Activated naive CD8-positive, alpha-beta T cell treated with anti-CD3 and anti-CD28 coated beads for 36 hours (primary cell): Measurements from ENCODE around the gene TAF7. TPM values are rescaled to one million over a fixed set of nuclear protein-coding genes. Genes with fewer than 3 reads are reported as not detected.
A peak's percentile ranks its signal among the peaks of the same experiment; 100 is the strongest.
"Not testable (repeated sequence)": the region's sequence is repeated elsewhere in the genome, so short reads cannot be mapped to it uniquely, and the experiment has no call there.

Experiments
- DNase-seq: peaks from one replicate; pipeline ENCODE4 v3.0.0; 2021
- H3K27ac Mint-ChIP-seq: one replicate; pipeline ENCODE4 v1.8.0; 2022; ENCODE audit warnings: mild to moderate bottlenecking, moderate library complexity, mixed read lengths
- H3K27me3 Mint-ChIP-seq: one replicate; pipeline ENCODE4 v1.8.0; 2022; ENCODE audit warnings: mild to moderate bottlenecking, mixed read lengths
- H3K36me3 Mint-ChIP-seq: one replicate; pipeline ENCODE4 v1.8.0; 2021; ENCODE audit warnings: mild to moderate bottlenecking, mixed read lengths
- H3K4me1 Mint-ChIP-seq: one replicate; pipeline ENCODE4 v1.8.0; 2021; ENCODE audit warnings: mixed read lengths
- H3K4me3 Mint-ChIP-seq: one replicate; pipeline ENCODE4 v1.8.0; 2022; ENCODE audit warnings: mild to moderate bottlenecking, moderate library complexity, mixed read lengths
- H3K9me3 Mint-ChIP-seq: one replicate; pipeline ENCODE4 v1.8.0; 2022; ENCODE audit warnings: mixed read lengths
- total RNA-seq, 2 experiments: library from RNA; stranded (reverse); gene quantifications; one replicate each; pipeline ENCODE4 v1.2.3, GENCODE V29; 2021

Gene TAF7
- total RNA-seq, 2 experiments from 2014 or later, result 60.4 to 60.5 TPM

DNA sequence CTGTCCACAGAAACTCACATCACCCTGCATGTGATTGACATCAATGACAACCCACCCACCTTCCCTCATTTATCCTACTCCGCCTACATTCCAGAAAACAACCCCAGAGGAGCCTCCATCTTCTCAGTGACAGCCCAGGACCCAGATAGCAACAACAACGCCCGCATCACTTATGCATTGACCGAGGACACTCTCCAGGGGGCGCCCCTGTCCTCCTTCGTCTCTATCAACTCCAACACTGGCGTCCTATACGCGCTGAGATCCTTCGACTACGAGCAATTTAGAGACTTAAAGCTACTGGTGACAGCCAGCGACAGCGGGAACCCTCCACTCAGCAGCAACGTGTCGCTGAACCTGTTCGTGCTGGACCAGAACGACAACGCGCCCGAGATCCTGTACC, 24.7 kb upstream of the TAF7 start:
- Mint-ChIP-seq H3K36me3 (peaks cover 18% of the 10 kb centered on the region), H3K4me3 (no peak overlapping the region), H3K27ac (no peak overlapping the region), H3K4me1 (peaks cover 2% of the 10 kb centered on the region), H3K9me3 (peaks cover 22% of the 10 kb centered on the region), H3K27me3 (peaks cover 85% of the 10 kb centered on the region)
- no peak for DNase-seq

DNA sequence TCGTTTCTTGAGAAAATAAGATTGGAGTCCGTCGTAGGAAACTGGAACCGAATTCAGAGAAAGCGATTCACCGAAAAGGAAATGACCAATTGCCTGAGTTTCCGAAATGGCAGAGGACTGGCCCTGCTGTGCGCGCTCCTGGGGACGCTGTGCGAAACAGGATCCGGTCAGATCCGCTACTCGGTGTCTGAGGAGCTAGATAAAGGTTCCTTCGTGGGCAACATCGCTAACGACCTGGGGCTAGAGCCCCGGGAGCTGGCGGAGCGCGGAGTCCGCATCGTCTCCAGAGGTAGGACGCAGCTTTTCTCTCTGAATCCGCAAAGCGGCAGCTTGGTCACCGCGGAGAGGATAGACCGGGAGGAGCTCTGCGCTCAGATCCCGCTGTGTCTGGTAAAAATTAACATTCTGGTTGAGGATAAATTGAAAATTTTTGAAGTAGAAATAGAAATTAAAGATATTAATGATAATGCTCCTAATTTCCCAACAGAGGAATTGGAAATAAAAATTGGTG, 23.4 kb upstream of the TAF7 start:
- Mint-ChIP-seq H3K4me1 (peaks cover 2% of the 10 kb centered on the region), H3K27me3 (peaks cover 87% of the 10 kb centered on the region), H3K27ac (no peak overlapping the region), H3K36me3 (peaks cover 17% of the 10 kb centered on the region), H3K4me3 (peak overlapping the region; percentile 29), H3K9me3 (peaks cover 24% of the 10 kb centered on the region)
- no peak for DNase-seq

DNA sequence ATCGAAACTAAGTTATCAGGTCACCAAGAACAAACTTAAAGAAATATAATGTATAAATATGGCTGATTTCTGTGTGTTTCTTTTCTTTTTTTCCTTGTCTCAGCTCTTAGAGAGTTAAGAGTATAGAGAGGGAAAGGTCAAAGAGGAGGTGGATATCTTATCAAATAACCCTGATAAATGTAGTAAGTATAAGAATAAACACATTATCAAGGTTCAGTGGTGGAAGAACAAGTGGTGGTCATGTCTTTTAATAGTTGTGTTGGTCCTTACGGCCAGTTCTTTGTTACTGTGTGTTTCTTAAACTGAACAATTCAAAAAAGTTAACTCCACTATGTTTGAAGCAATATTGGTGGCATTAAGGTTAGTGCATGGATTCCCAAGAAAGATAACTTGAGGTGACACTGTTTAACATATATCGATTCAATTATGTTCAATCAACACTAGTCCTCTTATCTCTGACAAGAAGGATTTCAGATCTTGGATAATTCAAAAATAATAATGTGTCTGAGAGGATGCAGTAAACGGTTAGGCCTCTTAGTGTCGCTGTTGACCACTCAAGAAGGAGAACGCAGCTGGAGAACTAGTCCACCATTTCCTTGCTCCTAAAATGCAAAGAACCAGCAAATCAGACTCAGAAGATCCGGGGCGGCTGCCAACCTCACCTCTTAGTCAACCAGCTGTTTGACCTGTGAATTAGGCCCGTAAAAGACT, 22.8 kb upstream of the TAF7 start, which contains the start of gene PCDHGA3:
Gene PCDHGA3, plus strand, starts transcription at position 588 of the 711 bp plus-strand sequence. CDS start 205 bp downstream, outside the sequence.
- peaks cover 87% of the 10 kb centered on the region for H3K27me3 Mint-ChIP-seq
- no peak for DNase-seq
- peaks cover 17% of the 10 kb centered on the region for H3K36me3 Mint-ChIP-seq
- H3K27ac Mint-ChIP-seq, result no peak within 1 kb of the TSS
- peaks cover 28% of the 10 kb centered on the region for H3K9me3 Mint-ChIP-seq
- peak within 1 kb of the TSS; percentile 29 for H3K4me3 Mint-ChIP-seq
- peaks cover 2% of the 10 kb centered on the region for H3K4me1 Mint-ChIP-seq

DNA sequence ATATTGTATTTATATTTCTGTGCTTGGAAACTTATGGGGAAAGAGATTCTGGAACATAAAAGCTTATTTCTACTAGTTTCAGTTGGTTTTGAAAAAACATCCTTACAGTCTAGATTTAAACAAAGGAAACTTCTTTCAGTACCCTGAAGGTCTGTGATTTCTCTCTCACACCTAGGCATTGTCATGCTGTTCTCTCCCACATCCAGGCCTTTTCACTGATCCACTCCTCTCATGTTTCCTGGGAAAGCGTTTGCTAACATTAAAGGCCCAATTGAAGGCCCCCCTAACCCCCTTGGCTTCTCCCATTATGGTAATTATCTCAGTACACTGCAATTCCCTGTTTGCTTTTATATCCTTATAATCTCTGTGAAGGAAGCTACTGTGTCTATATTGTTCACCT, 22.2 kb upstream of the TAF7 start:
- Mint-ChIP-seq H3K27me3 (peaks cover 90% of the 10 kb centered on the region), H3K4me3 (no peak overlapping the region), H3K36me3 (peaks cover 17% of the 10 kb centered on the region), H3K4me1 (peaks cover 2% of the 10 kb centered on the region), H3K27ac (no peak overlapping the region), H3K9me3 (peaks cover 34% of the 10 kb centered on the region)
- DNase-seq, result no peak

DNA sequence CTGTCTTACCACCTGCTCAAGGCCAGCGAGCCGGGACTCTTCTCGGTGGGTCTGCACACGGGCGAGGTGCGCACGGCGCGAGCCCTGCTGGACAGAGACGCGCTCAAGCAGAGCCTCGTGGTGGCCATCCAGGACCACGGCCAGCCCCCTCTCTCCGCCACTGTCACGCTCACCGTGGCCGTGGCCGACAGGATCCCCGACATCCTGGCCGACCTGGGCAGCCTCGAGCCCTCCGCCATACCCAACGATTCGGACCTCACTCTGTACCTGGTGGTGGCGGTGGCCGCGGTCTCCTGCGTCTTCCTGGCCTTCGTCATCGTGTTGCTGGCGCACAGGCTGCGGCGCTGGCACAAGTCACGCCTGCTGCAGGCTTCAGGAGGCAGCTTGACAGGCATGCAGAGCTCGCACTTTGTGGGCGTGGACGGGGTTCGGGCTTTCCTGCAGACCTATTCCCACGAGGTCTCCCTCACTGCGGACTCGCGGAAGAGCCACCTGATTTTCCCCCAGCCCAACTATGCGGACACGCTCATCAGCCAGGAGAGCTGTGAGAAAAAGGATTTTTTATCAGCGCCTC, 20.3 kb upstream of the TAF7 start:
- H3K4me1 Mint-ChIP-seq, DNase-seq, H3K4me3 Mint-ChIP-seq, H3K27ac Mint-ChIP-seq: not testable (repeated sequence)
- H3K9me3 Mint-ChIP-seq, result peaks cover 45% of the 10 kb centered on the region
- peaks cover 18% of the 10 kb centered on the region for H3K36me3 Mint-ChIP-seq
- peaks cover 91% of the 10 kb centered on the region for H3K27me3 Mint-ChIP-seq

DNA sequence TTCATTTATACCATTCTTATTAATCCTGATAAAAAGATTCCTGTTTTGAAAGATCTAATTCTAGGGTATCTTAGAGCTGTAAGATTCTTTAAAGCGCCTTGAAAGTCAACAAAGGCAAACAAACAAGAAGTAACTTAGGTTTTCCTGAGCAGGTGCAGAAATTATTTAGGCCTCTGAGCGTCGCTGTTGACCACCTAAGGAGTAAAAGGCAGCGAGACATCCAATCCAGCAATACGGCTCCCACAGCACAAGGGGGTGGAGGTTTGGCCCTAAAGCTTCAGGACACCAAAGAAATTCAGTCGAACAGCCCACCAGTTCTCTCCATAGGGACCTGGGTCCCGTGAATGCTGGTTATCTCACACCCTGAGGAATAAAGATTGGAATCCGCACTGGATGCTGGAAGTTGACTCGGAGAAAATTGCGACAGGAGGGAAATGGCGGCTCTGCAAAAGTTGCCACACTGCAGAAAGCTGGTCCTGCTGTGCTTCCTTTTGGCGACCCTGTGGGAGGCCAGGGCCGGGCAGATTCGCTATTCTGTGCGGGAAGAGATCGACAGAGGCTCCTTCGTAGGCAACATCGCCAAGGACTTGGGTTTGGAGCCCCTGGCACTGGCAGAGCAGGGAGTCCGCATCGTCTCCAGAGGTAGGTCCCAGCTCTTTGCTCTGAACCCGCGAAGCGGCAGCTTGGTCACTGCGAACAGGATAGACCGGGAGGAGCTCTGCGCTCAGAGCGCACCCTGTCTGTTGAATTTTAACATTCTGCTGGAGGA, 18.1 kb upstream of the TAF7 start, which contains the start of gene PCDHGA2:
Gene PCDHGA2, plus strand, starts transcription at position 223 of the 769 bp plus-strand sequence.
- DNase-seq, result no peak
- H3K27me3 Mint-ChIP-seq, result peaks cover 94% of the 10 kb centered on the region
- H3K27ac Mint-ChIP-seq, result no peak within 1 kb of the TSS
- H3K4me1 Mint-ChIP-seq, result peaks cover 2% of the 10 kb centered on the region
- peak within 1 kb of the TSS; percentile 26 for H3K4me3 Mint-ChIP-seq
- peaks cover 47% of the 10 kb centered on the region for H3K9me3 Mint-ChIP-seq
- peaks cover 15% of the 10 kb centered on the region for H3K36me3 Mint-ChIP-seq

DNA sequence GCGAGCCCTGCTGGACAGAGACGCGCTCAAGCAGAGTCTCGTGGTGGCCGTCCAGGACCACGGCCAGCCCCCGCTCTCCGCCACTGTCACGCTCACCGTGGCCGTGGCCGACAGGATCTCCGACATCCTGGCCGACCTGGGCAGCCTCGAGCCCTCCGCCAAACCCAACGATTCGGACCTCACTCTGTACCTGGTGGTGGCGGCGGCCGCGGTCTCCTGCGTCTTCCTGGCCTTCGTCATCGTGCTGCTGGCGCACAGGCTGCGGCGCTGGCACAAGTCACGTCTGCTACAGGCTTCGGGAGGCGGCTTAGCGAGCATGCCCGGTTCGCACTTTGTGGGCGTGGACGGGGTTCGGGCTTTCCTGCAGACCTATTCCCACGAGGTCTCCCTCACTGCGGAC, 12.0 kb upstream of the TAF7 start:
- Mint-ChIP-seq H3K9me3 (peaks cover 45% of the 10 kb centered on the region), H3K27me3 (peaks cover 89% of the 10 kb centered on the region), H3K36me3 (peaks cover 29% of the 10 kb centered on the region)
- H3K4me1 Mint-ChIP-seq, H3K4me3 Mint-ChIP-seq, H3K27ac Mint-ChIP-seq, DNase-seq: not testable (repeated sequence)

DNA sequence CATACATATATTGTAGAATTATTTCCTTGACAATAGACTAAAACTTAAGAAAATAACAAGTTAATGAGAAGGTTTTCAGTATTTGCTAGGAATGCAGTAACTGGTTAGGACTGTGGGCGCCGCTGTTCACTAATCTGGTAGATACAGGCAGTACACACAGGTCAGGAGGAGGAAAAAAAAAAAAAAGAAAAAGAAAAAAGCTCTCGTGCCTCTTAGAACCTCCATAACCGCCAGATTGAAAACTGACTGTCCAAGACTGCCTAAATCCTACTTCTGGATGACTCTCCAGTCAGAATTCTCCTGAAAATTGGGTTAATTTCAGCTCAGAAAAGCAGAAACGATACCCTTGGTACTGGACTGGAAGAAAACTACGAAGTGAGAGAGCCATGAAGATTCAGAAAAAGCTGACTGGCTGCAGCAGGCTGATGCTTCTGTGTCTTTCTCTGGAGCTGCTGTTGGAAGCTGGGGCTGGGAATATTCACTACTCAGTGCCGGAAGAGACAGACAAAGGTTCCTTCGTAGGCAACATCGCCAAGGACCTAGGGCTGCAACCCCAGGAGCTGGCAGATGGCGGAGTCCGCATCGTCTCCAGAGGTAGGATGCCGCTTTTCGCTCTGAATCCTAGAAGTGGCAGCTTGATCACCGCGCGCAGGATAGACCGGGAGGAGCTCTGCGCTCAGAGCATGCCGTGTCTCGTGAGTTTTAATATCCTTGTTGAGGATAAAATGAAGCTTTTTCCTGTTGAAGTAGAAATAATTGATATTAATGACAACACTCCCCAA, 9.9 kb upstream of the TAF7 start, which contains the start of gene PCDHGA1:
Gene PCDHGA1, plus strand, starts transcription at position 216 of the 782 bp plus-strand sequence.
- Mint-ChIP-seq H3K4me3 (no peak within 1 kb of the TSS), H3K36me3 (peaks cover 32% of the 10 kb centered on the region), H3K27ac (no peak within 1 kb of the TSS), H3K9me3 (peaks cover 32% of the 10 kb centered on the region), H3K27me3 (peaks cover 84% of the 10 kb centered on the region), H3K4me1 (peaks cover 6% of the 10 kb centered on the region)
- no peak for DNase-seq

DNA sequence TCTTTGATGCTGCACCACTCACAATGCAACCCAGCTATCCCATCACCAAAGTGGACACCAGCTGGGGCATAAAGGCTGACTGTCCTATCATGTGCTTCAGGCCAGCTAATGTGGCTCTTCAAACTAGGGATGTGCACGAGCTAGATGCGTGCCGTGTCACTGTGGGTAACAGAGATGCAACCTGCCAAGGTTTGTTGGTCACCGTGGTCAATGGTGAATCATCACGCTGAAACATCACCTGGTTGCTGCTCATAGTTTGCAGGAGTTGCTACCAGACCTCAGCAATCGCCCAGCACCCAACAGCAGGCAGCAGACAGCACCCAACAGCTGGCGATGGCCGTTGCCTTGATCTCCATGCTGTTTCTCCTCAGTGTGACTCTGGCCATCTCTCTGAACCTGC, 7.6 kb upstream of the TAF7 start:
- no peak for DNase-seq
- peaks cover 26% of the 10 kb centered on the region for H3K9me3 Mint-ChIP-seq
- peaks cover 63% of the 10 kb centered on the region for H3K27me3 Mint-ChIP-seq
- peaks cover 27% of the 10 kb centered on the region for H3K36me3 Mint-ChIP-seq
- no peak overlapping the region for H3K27ac Mint-ChIP-seq
- H3K4me3 Mint-ChIP-seq, result no peak overlapping the region
- H3K4me1 Mint-ChIP-seq, result peaks cover 6% of the 10 kb centered on the region

DNA sequence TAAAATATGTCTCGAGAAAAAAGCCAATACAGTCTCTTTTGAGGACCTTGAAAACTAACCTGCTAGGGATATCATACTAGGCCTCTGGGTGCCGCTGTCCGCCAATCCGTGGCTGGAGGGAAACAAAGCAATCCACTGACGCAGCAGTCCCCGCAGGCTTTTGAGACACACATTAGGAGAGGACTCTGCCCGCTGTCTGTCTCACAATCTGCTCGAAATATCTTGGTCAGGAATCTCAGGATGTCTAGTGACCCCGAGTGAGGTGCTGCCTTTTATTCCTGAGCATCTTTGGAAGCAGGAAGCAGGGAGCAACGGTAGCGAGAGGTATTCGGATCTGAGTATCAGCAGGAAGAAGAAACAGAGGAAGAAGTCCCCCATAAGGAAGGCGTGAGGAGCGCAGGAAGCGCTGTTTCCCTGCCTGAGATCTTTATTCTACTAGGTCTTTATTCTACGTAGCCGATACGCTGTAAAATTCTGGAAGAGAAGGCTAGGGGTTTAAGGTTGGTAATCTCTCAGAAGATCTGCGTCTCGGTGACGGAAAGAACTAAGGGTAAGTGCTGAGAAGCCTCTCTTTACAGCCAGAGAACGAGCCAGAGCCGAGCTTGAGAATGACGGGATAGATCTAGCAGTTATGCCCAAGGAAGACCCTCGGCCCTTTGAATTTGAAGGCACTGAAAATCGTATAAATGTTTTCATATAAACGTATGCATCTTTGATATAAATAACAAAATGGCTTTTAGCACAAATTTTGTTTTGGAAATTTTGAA, 5.7 kb upstream of the TAF7 start:
- Mint-ChIP-seq H3K27me3 (peaks cover 49% of the 10 kb centered on the region), H3K27ac (peak overlapping the region; percentile 88), H3K9me3 (peaks cover 26% of the 10 kb centered on the region), H3K36me3 (peaks cover 30% of the 10 kb centered on the region), H3K4me1 (peaks cover 6% of the 10 kb centered on the region), H3K4me3 (peak overlapping the region; percentile 91)
- peak; percentile 63 for DNase-seq

DNA sequence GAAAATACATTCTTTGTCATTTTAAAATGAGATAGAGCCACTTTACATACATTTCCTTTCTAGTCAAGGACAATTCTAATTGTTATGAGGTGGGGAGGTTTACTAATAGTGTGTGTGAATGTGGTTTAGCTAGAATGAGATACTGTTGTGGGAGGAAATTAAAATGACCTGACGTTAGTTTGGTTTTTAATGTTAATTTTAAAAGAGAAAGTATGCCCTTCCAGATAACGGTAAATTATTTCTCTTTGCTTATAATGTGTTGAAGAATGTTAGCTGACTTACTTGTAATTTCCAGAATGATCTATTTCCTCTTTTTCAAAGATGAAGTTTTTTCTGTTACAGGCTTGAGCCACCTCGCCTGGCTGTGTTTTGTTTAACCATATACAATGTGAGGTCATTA, 1.7 kb upstream of the TAF7 start:
- H3K27me3 Mint-ChIP-seq, result peaks cover 13% of the 10 kb centered on the region
- H3K4me3 Mint-ChIP-seq, result no peak overlapping the region
- H3K36me3 Mint-ChIP-seq, result peaks cover 52% of the 10 kb centered on the region
- H3K4me1 Mint-ChIP-seq, result peaks cover 24% of the 10 kb centered on the region
- no peak for DNase-seq
- peaks cover 40% of the 10 kb centered on the region for H3K9me3 Mint-ChIP-seq
- H3K27ac Mint-ChIP-seq, result no peak overlapping the region

DNA sequence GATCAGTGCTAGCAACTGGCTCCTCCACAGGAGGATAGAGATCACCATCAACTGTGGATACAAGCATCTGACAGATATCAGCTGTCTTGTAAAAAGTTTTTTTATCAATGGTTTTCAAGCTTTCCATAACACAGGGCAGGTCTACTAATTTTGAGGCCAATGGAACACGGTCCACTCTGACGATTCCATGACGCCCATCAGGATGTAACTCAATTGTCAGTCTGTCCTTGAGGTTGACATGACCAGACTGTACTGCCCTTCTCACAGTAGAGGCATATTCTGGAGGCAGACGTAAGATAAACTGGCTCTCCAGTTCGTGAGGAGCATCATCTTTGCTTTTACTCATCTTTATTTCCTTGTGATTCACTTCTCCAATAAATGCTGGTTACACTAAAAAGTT, 885 bp downstream of the TAF7 start:
- no peaks in the 10 kb centered on the region for H3K27me3 Mint-ChIP-seq
- peaks cover 51% of the 10 kb centered on the region for H3K9me3 Mint-ChIP-seq
- DNase-seq, result no peak
- peaks cover 21% of the 10 kb centered on the region for H3K4me1 Mint-ChIP-seq
- peak overlapping the region; percentile 97 for H3K4me3 Mint-ChIP-seq
- peak overlapping the region; percentile 99 for H3K27ac Mint-ChIP-seq
- H3K36me3 Mint-ChIP-seq, result peaks cover 68% of the 10 kb centered on the region

DNA sequence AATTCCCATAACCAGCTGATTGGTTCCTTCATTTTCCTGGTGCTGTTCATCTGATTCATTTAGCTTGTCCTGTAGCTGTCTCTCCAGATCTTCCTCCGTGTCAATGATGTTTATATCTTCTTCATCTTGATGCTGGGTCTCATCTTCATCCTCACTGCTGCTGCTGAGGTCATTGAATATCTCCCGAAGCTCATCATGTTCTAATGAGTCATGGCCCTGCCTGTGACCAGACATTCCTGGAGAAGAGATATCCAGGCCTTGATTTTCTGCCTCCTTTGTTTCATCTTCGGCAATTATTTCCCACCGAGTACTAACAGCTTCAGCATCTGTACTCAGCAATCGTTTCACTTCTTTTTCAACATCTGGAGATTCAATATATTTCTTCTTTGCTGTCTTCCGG, 1.4 kb downstream of the TAF7 start:
- no peak overlapping the region for H3K27ac Mint-ChIP-seq

DNA sequence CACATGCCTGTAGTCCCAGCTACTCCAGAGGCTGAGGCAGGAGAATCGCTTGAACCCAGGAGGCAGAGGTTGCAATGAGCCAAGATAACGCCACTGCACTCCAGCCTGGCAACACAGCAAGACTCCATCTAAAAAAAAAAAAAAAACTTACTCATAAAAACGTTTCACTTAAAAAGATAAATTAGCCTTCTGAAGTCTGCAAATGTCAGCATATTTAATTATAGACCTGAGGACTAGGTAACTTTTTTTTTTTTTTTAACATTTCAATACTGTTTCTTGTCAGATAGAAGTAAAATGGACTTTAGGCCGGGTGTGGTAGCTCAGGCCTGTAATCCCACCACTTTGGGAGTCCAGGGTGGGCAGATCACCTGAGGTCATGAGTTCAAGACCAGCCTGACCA, 3.6 kb downstream of the TAF7 start:
- not testable (repeated sequence) for H3K4me3 Mint-ChIP-seq, H3K27me3 Mint-ChIP-seq, DNase-seq, H3K27ac Mint-ChIP-seq
- H3K36me3 Mint-ChIP-seq, result peaks cover 83% of the 10 kb centered on the region
- peaks cover 21% of the 10 kb centered on the region for H3K4me1 Mint-ChIP-seq
- peaks cover 60% of the 10 kb centered on the region for H3K9me3 Mint-ChIP-seq

More for the DNA sequence above, 1.4 kb downstream of the TAF7 start:
- Mint-ChIP-seq H3K4me1 (peaks cover 21% of the 10 kb centered on the region), H3K36me3 (peaks cover 70% of the 10 kb centered on the region), H3K9me3 (peaks cover 52% of the 10 kb centered on the region), H3K4me3 (peak overlapping the region; percentile 97), H3K27me3 (no peaks in the 10 kb centered on the region)
- no peak for DNase-seq
